ENCODE data around the gene NALCN. TPM values are rescaled to one million over a fixed set of nuclear protein-coding genes. Genes with fewer than 3 reads are reported as not detected.

The NALCN gene
- total and polyA plus RNA-seq, 10 of the 15 experiments (the other 5 are each of a cell fraction or from before 2014, with no cell fraction given): under 0.01 TPM; not detected in 9

DNA sequence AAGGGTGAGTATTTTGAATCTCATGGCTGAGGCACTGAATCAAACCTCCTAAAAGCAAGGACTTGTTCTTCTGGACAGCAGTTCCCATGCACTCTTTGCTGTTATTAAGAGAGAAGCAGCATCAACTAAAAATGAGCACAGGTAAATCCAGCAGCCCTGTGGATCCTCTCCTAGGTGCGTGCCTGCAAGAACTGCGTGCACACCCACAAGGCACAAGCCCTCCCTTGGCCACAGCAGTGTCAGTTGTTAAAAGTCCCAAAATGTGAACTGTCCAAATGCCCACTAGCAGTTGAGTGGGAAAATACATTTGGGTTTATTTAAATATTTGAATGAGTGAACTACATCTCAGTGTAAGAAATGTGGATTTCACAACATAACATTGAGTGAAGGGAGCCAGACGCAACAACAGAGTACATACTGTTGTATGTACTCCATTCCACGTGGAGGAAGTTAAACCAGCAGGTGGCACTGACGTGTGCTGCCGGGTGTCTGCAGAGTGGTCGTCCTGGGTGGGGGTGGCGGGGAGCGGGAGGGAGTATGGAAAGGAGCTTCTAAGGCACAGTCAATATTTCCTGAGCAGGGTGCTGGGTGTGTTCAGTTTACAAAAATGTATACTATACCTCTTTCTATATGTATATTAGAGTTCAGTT lies 266.4 kb downstream of the NALCN start:
- intact Hi-C loops (cut with micrococcal nuclease; ENCODE audit: unreplicated experiment): loop anchor here (5.0 to 10.0 kb wide), 4 partner anchors 147 to 1405 kb away; no protein-coding TSS in a partner anchor
- ChIA-PET RAD21 (ENCODE audit: unreplicated experiment) (no interaction called here), CTCF (interaction anchor here (0.8 to 1.3 kb wide), 2 partner anchors 426 to 1406 kb away, joined by 3 to 5 read pairs; no protein-coding TSS in a partner anchor), SMC1A (ENCODE audit: uncharacterized antibody, unreplicated experiment) (interaction anchor here (1.2 kb wide), 1 partner anchor 30 kb away, joined by 3 read pairs; no protein-coding TSS in a partner anchor), POLR2A (no interaction called here)
- Histone ChIP-seq H3K27me3 (replicated peaks in 1 of 2; ENCODE audit: control insufficient read depth in 2 of 2, insufficient read depth in 2 of 2, low read length in 1 of 2) (no peaks in the 10 kb centered on the region; a peak in 1 of 4 replicates), H3K4me3 (no peak overlapping the region), H3K4me2 (ENCODE audit: control insufficient read depth, insufficient read depth) (no peak overlapping the region), H3K9me3 (replicated peaks; ENCODE audit: control insufficient read depth, insufficient read depth, low read length) (no peaks in the 10 kb centered on the region), H3K79me2 (ENCODE audit: control insufficient read depth, insufficient read depth, low read length) (no peaks in the 10 kb centered on the region), H3K9ac (ENCODE audit: control insufficient read depth, insufficient read depth, low read length) (no peak overlapping the region), H2AFZ (ENCODE audit: control insufficient read depth, low read depth, low read length) (no peak overlapping the region), H3K4me1 (ENCODE audit: control insufficient read depth, insufficient read depth, low read length) (no peaks in the 10 kb centered on the region), H3K36me3 (ENCODE audit: control insufficient read depth in 2 of 2, insufficient read depth in 2 of 2, low read length in 1 of 2) (no peaks in the 10 kb centered on the region), H3K27ac (ENCODE audit: control insufficient read depth, insufficient read depth) (no peak overlapping the region), H4K20me1 (ENCODE audit: control insufficient read depth, insufficient read depth) (no peaks in the 10 kb centered on the region)
- DNase-seq (ENCODE audit: low read depth, low spot score) (no peak), ATAC-seq (peak; percentile 58), FAIRE-seq (no peak)
- TF ChIP-seq SP1 (IDR thresholded peaks at IDR 0.05; ENCODE audit: low read depth, low read length) (no peak), BCLAF1 (IDR thresholded peaks at IDR 0.05) (no peak), CTCF (IDR thresholded peaks at IDR 0.05 in 2 of 3, conservative IDR thresholded peaks at IDR 0.05 in 1 of 3; ENCODE audit: control insufficient read depth in 2 of 3, extremely low read depth in 1 of 3, insufficient read depth in 1 of 3, low read depth in 3 of 3, low read length in 3 of 3) (peak in 2 of 3 experiments; percentile 15 to 23; a peak in 1 of 6 replicates), BMI1 (IDR thresholded peaks at IDR 0.05; ENCODE audit: borderline replicate concordance) (no peak), RBBP5 (conservative IDR thresholded peaks at IDR 0.05) (no peak), SMC3 (IDR thresholded peaks at IDR 0.05; ENCODE audit: borderline replicate concordance, low read length) (peak; percentile 15; the same call in 1 of the 2 replicates), MXI1 (IDR thresholded peaks at IDR 0.05; ENCODE audit: low read depth, low read length) (no peak), BACH1 (IDR thresholded peaks at IDR 0.05; ENCODE audit: borderline replicate concordance) (no peak), CREB1 (IDR thresholded peaks at IDR 0.05; ENCODE audit: low read depth) (no peak)
- no TSS peak for BruUV-seq (replicated peaks)
- WGBS (ENCODE audit: insufficient coverage, insufficient replicate concordance, low lambda C conversion rate, missing lambda C conversion rate): 22% methylated on average over 9 of the region's 9 CpGs
- in situ Hi-C loops (cut with MboI): loop anchor here (10.0 to 25.0 kb wide), 2 partner anchors 605 to 1312 kb away; no protein-coding TSS in a partner anchor
